ENCODE measurements around the gene EVI5L.

- TF ChIP-seq POLR2A (IDR thresholded peaks at IDR 0.05) = no peak
- TF ChIP-seq, protein P1, sequence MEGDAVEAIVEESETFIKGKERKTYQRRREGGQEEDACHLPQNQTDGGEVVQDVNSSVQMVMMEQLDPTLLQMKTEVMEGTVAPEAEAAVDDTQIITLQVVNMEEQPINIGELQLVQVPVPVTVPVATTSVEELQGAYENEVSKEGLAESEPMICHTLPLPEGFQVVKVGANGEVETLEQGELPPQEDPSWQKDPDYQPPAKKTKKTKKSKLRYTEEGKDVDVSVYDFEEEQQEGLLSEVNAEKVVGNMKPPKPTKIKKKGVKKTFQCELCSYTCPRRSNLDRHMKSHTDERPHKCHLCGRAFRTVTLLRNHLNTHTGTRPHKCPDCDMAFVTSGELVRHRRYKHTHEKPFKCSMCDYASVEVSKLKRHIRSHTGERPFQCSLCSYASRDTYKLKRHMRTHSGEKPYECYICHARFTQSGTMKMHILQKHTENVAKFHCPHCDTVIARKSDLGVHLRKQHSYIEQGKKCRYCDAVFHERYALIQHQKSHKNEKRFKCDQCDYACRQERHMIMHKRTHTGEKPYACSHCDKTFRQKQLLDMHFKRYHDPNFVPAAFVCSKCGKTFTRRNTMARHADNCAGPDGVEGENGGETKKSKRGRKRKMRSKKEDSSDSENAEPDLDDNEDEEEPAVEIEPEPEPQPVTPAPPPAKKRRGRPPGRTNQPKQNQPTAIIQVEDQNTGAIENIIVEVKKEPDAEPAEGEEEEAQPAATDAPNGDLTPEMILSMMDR (IDR thresholded peaks at IDR 0.05) = no peak
- TF ChIP-seq POLR2AphosphoS5 (IDR thresholded peaks at IDR 0.05; ENCODE audit: insufficient read depth in 1 of 2, low read depth in 1 of 2) = no peak
Observed at GRCh38 chr19:7788178-7788932, 41.7 kb upstream of the EVI5L start.
